ENCODE measurements around the gene ATP6V1A. TPM values are rescaled to one million over a fixed set of nuclear protein-coding genes. Genes with fewer than 3 reads are reported as not detected.

Gene ATP6V1A
- total RNA-seq, 4 donors from 2014 or later, result 41.7 to 77.0 (median 62.7) TPM

DNA sequence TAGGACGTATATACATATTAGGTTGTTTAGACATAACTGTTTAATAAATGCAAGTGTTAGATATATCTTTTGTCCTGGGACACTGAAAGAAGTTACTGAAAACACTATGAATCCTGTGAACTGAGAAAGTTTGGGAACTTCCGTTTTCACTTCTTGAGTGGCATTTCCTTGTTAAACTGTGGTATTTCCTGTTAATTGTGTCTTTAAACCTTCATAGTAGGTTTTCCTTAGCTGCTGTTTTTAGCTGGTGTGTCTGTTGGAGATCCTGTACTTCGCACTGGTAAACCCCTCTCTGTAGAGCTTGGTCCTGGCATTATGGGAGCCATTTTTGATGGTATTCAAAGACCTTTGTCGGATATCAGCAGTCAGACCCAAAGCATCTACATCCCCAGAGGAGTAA is 37.1 kb downstream of the ATP6V1A start:
- DNase-seq (ENCODE audit: low spot score in 2 of 2), result no peak
- intact Hi-C loops (cut with DNase I; ENCODE audit: low total_unique reads), result no loop called here
- H3K4me3 ChIP-seq (ENCODE audit: low read depth, poor library complexity, severe bottlenecking), result no peak overlapping the region
- no peak for TF ChIP-seq POLR2A (IDR thresholded peaks at IDR 0.05)
- TF ChIP-seq, protein P1, sequence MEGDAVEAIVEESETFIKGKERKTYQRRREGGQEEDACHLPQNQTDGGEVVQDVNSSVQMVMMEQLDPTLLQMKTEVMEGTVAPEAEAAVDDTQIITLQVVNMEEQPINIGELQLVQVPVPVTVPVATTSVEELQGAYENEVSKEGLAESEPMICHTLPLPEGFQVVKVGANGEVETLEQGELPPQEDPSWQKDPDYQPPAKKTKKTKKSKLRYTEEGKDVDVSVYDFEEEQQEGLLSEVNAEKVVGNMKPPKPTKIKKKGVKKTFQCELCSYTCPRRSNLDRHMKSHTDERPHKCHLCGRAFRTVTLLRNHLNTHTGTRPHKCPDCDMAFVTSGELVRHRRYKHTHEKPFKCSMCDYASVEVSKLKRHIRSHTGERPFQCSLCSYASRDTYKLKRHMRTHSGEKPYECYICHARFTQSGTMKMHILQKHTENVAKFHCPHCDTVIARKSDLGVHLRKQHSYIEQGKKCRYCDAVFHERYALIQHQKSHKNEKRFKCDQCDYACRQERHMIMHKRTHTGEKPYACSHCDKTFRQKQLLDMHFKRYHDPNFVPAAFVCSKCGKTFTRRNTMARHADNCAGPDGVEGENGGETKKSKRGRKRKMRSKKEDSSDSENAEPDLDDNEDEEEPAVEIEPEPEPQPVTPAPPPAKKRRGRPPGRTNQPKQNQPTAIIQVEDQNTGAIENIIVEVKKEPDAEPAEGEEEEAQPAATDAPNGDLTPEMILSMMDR (IDR thresholded peaks at IDR 0.05), result no peak
- 52 to 60% methylated on average over 4 of the region's 4 CpGs for WGBS, 2 donors

DNA sequence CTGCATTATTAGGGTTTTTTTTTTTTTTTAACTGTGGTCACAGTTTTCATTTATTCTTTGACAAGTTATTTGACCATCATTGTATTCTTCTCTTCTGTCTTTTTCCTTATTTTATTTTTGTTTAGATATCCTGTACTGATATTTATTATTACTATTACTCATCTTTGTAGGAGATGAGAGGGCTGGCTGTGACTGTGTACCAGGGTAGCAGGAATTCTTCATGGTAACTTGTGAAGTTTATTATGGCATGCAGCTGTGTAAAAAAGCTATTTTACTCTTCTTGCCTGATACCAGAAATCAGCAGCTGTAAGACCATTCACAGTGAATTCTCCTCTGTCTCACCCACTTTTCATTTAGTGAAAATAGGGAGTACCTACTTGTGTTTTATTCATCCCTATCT is 44.5 kb downstream of the ATP6V1A start:
- intact Hi-C loops (cut with DNase I; ENCODE audit: low total_unique reads), result no loop called here
- no peak for TF ChIP-seq POLR2A (IDR thresholded peaks at IDR 0.05)
- TF ChIP-seq, protein P1 (IDR thresholded peaks at IDR 0.05), result no peak
- no peak overlapping the region for H3K4me3 ChIP-seq (ENCODE audit: low read depth, poor library complexity, severe bottlenecking)
- DNase-seq (ENCODE audit: low spot score in 2 of 2), result no peak

DNA sequence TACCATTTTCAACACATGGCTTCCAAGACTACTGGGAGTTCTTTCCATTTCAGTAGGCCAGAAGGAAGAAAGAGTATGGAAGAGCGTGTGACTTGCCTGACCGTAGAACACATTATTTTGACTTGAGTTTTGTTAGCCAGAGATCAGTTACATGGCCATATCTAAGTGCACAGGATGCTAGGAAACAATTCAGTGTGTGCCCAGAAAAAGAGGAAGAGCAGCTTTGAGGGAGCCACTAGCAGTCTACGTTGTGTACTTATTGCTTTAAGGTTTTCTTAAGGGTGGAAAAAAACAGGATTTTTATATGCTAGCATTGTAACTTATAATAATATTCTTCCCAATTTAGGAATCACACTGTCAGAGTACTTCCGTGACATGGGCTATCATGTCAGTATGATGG is 47.7 kb downstream of the ATP6V1A start:
- TF ChIP-seq POLR2A (IDR thresholded peaks at IDR 0.05), result no peak
- TF ChIP-seq, protein P1 (IDR thresholded peaks at IDR 0.05), result no peak
- no peak for DNase-seq (ENCODE audit: low spot score in 2 of 2)
- intact Hi-C loops (cut with DNase I; ENCODE audit: low total_unique reads), result no loop called here
- H3K4me3 ChIP-seq (ENCODE audit: low read depth, poor library complexity, severe bottlenecking), result no peak overlapping the region
- WGBS, 2 donors, result 89 to 92% methylated on average over 4 of the region's 4 CpGs

DNA sequence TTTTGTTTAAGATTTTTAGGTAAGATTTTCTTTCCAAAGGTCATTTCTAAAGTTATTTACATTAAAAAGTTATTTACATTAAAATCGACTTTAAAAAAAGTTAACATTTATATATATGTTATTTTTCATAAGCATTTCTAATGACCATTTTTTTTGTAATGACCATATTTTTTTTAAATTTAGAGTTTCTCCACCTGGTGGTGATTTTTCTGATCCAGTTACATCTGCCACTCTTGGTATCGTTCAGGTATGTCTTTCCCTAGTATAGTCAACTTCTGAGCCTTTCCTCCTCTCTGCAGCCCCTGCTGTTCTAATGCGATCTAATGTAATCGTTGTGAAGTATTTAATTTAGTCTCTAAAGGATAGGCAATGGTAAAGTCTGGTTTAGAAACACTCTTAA is 48.9 kb downstream of the ATP6V1A start:
- TF ChIP-seq, protein P1 (IDR thresholded peaks at IDR 0.05), result no peak
- TF ChIP-seq POLR2A (IDR thresholded peaks at IDR 0.05), result no peak
- no peak overlapping the region for H3K4me3 ChIP-seq (ENCODE audit: low read depth, poor library complexity, severe bottlenecking)
- intact Hi-C loops (cut with DNase I; ENCODE audit: low total_unique reads), result no loop called here
- 87% methylated on average over 4 of the region's 4 CpGs for WGBS, 2 donors
- no peak for DNase-seq (ENCODE audit: low spot score in 2 of 2)

DNA sequence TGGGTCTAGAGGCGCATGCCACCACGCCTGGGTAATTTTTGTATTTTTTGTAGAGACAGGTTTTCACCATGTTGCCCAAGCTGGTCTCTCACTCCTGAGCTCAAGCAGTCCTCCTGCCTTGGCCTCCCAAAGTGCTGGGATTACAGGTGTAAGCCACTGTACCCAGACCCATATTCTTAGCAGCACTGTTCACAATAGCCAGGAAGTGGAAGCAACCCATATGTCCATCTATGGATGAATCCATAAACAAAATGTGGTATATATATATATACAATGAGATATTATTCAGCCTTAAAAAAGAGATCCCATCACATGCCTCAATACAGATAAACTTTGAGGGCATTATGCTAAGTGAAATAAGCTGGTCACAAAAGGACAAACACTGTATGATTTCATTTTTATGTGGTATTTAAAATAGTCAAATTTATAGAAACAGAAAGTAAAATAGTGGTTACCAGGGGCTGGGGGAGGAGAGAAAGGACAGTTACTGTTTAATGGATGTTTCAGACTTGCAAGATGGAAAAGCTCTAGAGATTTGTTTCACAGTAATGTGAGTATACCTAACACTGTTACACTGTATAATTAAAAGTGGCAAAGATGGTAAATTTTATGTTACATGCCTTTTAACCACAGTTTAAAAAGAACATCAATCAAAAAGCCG is 56.1 kb downstream of the ATP6V1A start:
- TF ChIP-seq, protein P1 (IDR thresholded peaks at IDR 0.05), result no peak
- no peak for TF ChIP-seq POLR2A (IDR thresholded peaks at IDR 0.05)
- intact Hi-C loops (cut with DNase I; ENCODE audit: low total_unique reads), result no loop called here
- WGBS, 2 donors, result 95 to 97% methylated on average over 3 of the region's 3 CpGs

DNA sequence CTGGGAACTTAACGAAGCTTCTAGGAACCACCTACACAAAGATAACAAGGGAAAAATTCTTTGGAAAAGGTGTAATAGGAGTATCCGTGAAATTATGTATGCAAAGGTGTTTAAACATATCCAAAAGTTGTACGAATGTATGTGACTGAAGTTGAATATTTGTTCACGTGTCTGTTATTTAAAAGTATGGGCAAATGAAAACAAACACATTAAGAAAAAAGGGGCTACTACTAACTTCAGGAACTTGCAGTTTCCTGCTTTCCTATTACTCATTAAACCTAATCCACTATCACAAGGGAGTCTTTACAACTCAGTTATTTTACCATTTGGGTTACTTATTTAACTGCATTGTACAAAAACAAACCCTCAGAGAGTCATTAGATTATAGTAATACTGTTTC is 57.8 kb downstream of the ATP6V1A start:
- no peak overlapping the region for H3K4me3 ChIP-seq (ENCODE audit: low read depth, poor library complexity, severe bottlenecking)
- TF ChIP-seq, protein P1 (IDR thresholded peaks at IDR 0.05), result no peak
- TF ChIP-seq POLR2A (IDR thresholded peaks at IDR 0.05), result no peak
- intact Hi-C loops (cut with DNase I; ENCODE audit: low total_unique reads), result no loop called here
- no peak for DNase-seq (ENCODE audit: low spot score in 2 of 2)
- WGBS, 2 donors, result 85 to 89% methylated on average over 4 of the region's 4 CpGs

More for the DNA sequence above, 56.1 kb downstream of the ATP6V1A start:
- no peak overlapping the region for H3K4me3 ChIP-seq (ENCODE audit: low read depth, poor library complexity, severe bottlenecking)
- no peak for DNase-seq (ENCODE audit: low spot score in 2 of 2)
